PC-3 (cell line): ENCODE measurements around the gene ZNF84. TPM values are rescaled to one million over a fixed set of nuclear protein-coding genes. Genes with fewer than 3 reads are reported as not detected.

Experiments
- ATAC-seq: fragments of 200-7000 bp; cut with Tn5 transposase; 2 replicates; pipeline ENCODE4 v1.9.1; 2020; ENCODE audit warnings: mild to moderate bottlenecking, moderate library complexity
- BruUV-seq: library from RNA; stranded (reverse); fragments of 400-500 nt; replicated peaks from 2 replicates; lab custom pipeline; 2021; lab: Mats Ljungman, UMichigan
- CTCF ChIA-PET: fragments of 300-600 bp; sonication (Branson Sonifier 250); formaldehyde crosslinking; loops from one replicate; lab custom pipeline; 2022; ENCODE audit warnings: antibody characterized with exemption; lab: Charles Lee
- POLR2A ChIA-PET: fragments of 300-600 bp; sonication (Branson Sonifier 250); formaldehyde crosslinking; loops from one replicate; lab custom pipeline; 2022; ENCODE audit warnings: antibody characterized with exemption; ENCODE audit not compliant: unreplicated experiment; lab: Charles Lee
- DNase-seq: peaks from one replicate; pipeline ENCODE4 v3.0.0-alpha.2; 2015
- H2AFZ ChIP-seq: fragments of 300-600 bp; sonication (generic); 2 replicates; pipeline ENCODE4 v1.6.0; 2016; ENCODE audit warnings: antibody characterized with exemption, low read length
- H3F3A ChIP-seq: fragments of 300-600 bp; sonication (generic); one replicate; pipeline ENCODE4 v1.6.0; 2017; ENCODE audit warnings: antibody characterized with exemption, low read length, control low read depth, mild to moderate bottlenecking; ENCODE audit not compliant: unreplicated experiment
- H3K27ac ChIP-seq: fragments of 300-600 bp; sonication (generic); 2 replicates; pipeline ENCODE4 v1.5.1; 2016; ENCODE audit warnings: mild to moderate bottlenecking, low read length
- H3K27me3 ChIP-seq: fragments of 300-600 bp; sonication (generic); 2 replicates; pipeline ENCODE4 v1.6.1; 2016; ENCODE audit warnings: low read length, mixed read lengths
- H3K36me3 ChIP-seq: fragments of 300-600 bp; sonication (generic); 2 replicates; pipeline ENCODE4 v1.6.1; 2016; ENCODE audit warnings: low read depth, mixed run types, low read length, mixed read lengths
- H3K4me1 ChIP-seq: fragments of 300-600 bp; sonication (generic); 2 replicates; pipeline ENCODE4 v1.5.1; 2016; ENCODE audit warnings: low read length; ENCODE audit not compliant: insufficient read depth
- H3K4me2 ChIP-seq: fragments of 300-600 bp; sonication (generic); 2 replicates; pipeline ENCODE4 v1.6.0; 2016; ENCODE audit warnings: low read length
- H3K4me3 ChIP-seq: fragments of 300-600 bp; sonication (generic); 2 replicates; pipeline ENCODE4 v1.5.1; 2016; ENCODE audit warnings: mild to moderate bottlenecking, low read length, mixed read lengths
- H3K79me2 ChIP-seq: fragments of 300-600 bp; sonication (generic); 2 replicates; pipeline ENCODE4 v1.6.1; 2017; ENCODE audit warnings: low read length, mixed read lengths
- H3K9ac ChIP-seq: fragments of 300-600 bp; sonication (generic); 2 replicates; pipeline ENCODE4 v1.6.0; 2016; ENCODE audit warnings: mild to moderate bottlenecking, low read length
- H3K9me2 ChIP-seq: fragments of 300-600 bp; sonication (generic); replicated peaks from 2 replicates; pipeline ENCODE4 v1.6.1; 2016; ENCODE audit warnings: mixed run types, low read length, mixed read lengths
- H3K9me3 ChIP-seq: fragments of 300-600 bp; sonication (generic); 2 replicates; pipeline ENCODE4 v1.6.1; 2016; ENCODE audit warnings: low read length, mixed read lengths
- H4K20me1 ChIP-seq: fragments of 300-600 bp; sonication (generic); 2 replicates; pipeline ENCODE4 v1.6.1; 2016; ENCODE audit warnings: low read length, mixed read lengths
- CTCF ChIP-seq: fragments of 300-600 bp; sonication (generic); conservative IDR thresholded peaks from 2 replicates; pipeline ENCODE4 v1.5.1; 2017; ENCODE audit warnings: antibody characterized with exemption, low read depth, mild to moderate bottlenecking, low read length
- EZH2 ChIP-seq: fragments of 300-600 bp; sonication (generic); IDR thresholded peaks from one replicate; pipeline ENCODE4 v1.6.1; 2017; ENCODE audit warnings: antibody characterized with exemption, mild to moderate bottlenecking, low read length; ENCODE audit not compliant: unreplicated experiment
- EZH2phosphoT487 ChIP-seq: fragments of 300-600 bp; sonication (generic); IDR thresholded peaks from 2 replicates; pipeline ENCODE4 v1.6.1; 2018; ENCODE audit warnings: mild to moderate bottlenecking, antibody characterized with exemption, low read length, borderline replicate concordance
- intact Hi-C: fragments of 100-400 bp; cut with micrococcal nuclease; formaldehyde crosslinking; loops from 2 replicates; pipeline ENCODE4 v1.9.0; 2023
- total RNA-seq: library from RNA; depleted of rRNA; stranded (reverse); fragments of >200 nt; gene quantifications from 2 replicates; pipeline ENCODE4 v1.2.3, GENCODE V29; 2014; rRNA removed

ZNF84 gene
- total RNA-seq, 1 experiment from 2014 or later = 3.2 TPM

GRCh38 chr12:133106253-133106652 lies 68.9 kb downstream of the ZNF84 start:
- ChIA-PET CTCF (no interaction called here), POLR2A (no interaction called here)
- Histone ChIP-seq H4K20me1 (no peaks in the 10 kb centered on the region), H3K9me2 (no peaks in the 10 kb centered on the region), H3F3A (no peaks in the 10 kb centered on the region), H3K4me1 (no peaks in the 10 kb centered on the region), H2AFZ (no peak overlapping the region), H3K9ac (no peak overlapping the region), H3K4me3 (peak overlapping the region; percentile 30; the same call in 1 of the 2 replicates), H3K36me3 (peaks cover 74% of the 10 kb centered on the region), H3K79me2 (no peaks in the 10 kb centered on the region), H3K27ac (no peak overlapping the region), H3K27me3 (no peaks in the 10 kb centered on the region), H3K9me3 (peaks cover 85% of the 10 kb centered on the region), H3K4me2 (no peak overlapping the region)
- BruUV-seq = no TSS peak
- ATAC-seq = no peak
- intact Hi-C loops = no loop called here
- TF ChIP-seq CTCF = no peak
- TF ChIP-seq EZH2 = no peak
- TF ChIP-seq EZH2phosphoT487 = no peak
- no peak for DNase-seq

GRCh38 chr12:133107121-133107520 lies 69.8 kb downstream of the ZNF84 start:
- TF ChIP-seq EZH2 = no peak
- no peaks in the 10 kb centered on the region for H3K4me1 ChIP-seq
- no peaks in the 10 kb centered on the region for H3F3A ChIP-seq
- POLR2A ChIA-PET = no interaction called here
- H3K9ac ChIP-seq = no peak overlapping the region
- ATAC-seq (no peak), DNase-seq (no peak)
- H3K27ac ChIP-seq = no peak overlapping the region
- peaks cover 80% of the 10 kb centered on the region for H3K9me3 ChIP-seq
- H3K4me3 ChIP-seq = no peak overlapping the region
- no peaks in the 10 kb centered on the region for H3K27me3 ChIP-seq
- CTCF ChIA-PET = no interaction called here
- H3K36me3 ChIP-seq = peaks cover 70% of the 10 kb centered on the region
- no peak overlapping the region for H2AFZ ChIP-seq
- no peaks in the 10 kb centered on the region for H3K79me2 ChIP-seq
- H3K9me2 ChIP-seq = no peaks in the 10 kb centered on the region
- no peak overlapping the region for H3K4me2 ChIP-seq
- no TSS peak for BruUV-seq
- intact Hi-C loops = no loop called here
- no peaks in the 10 kb centered on the region for H4K20me1 ChIP-seq

- ChIA-PET POLR2A (no interaction called here), CTCF (no interaction called here)
- BruUV-seq = no TSS peak
- Histone ChIP-seq H3K9me2 (no peaks in the 10 kb centered on the region), H3K27me3 (no peaks in the 10 kb centered on the region), H3K79me2 (no peaks in the 10 kb centered on the region), H3K9me3 (peaks cover 75% of the 10 kb centered on the region), H3K4me2 (no peak overlapping the region), H3K36me3 (peaks cover 66% of the 10 kb centered on the region), H2AFZ (no peak overlapping the region), H3K4me1 (no peaks in the 10 kb centered on the region), H3K27ac (no peak overlapping the region), H3K9ac (no peak overlapping the region), H3K4me3 (no peak overlapping the region), H4K20me1 (no peaks in the 10 kb centered on the region), H3F3A (no peaks in the 10 kb centered on the region)
- intact Hi-C loops = no loop called here
- DNase-seq = no peak
- no peak for TF ChIP-seq CTCF
- no peak for TF ChIP-seq EZH2
- TF ChIP-seq EZH2phosphoT487 = no peak
- ATAC-seq = no peak
Measured at GRCh38 chr12:133108150-133108549, 70.8 kb downstream of the ZNF84 start.

Other genes starting within 250 kb of the ZNF84 start
- 86.9 and 130 TPM in 2 replicates for gene GOLGA3, start 208.6 kb upstream of the ZNF84 start, total RNA-seq
- 23.3 and 25.8 TPM in 2 replicates for gene CHFR, start 149.9 kb upstream of the ZNF84 start, total RNA-seq
- 5.9 and 8.6 TPM in 2 replicates for gene ZNF605, start 81.2 kb upstream of the ZNF84 start, total RNA-seq
- 30.2 and 39.2 TPM in 2 replicates for gene ZNF26, start 51.1 kb upstream of the ZNF84 start, total RNA-seq
- gene ZNF140, start 43.4 kb downstream of the ZNF84 start, total RNA-seq = 1.4 and 1.8 TPM in 2 replicates
- 0.86 and 0.98 TPM in 2 replicates for gene ZNF891, start 92.8 kb downstream of the ZNF84 start, total RNA-seq
- 1.9 and 2.0 TPM in 2 replicates for gene ZNF10, start 93.1 kb downstream of the ZNF84 start, total RNA-seq
- gene ZNF268, start 144.0 kb downstream of the ZNF84 start, total RNA-seq = 0.40 and 1.1 TPM in 2 replicates
- not detected in 2 replicates for gene ANHX, start 198.4 kb downstream of the ZNF84 start, total RNA-seq